NCI-H1092 treated with DMSO at 0.1 percent for 48 hours (cell line): Measurements from ENCODE around the gene SLC25A26.
A peak's percentile ranks its signal among the peaks of the same experiment; 100 is the strongest.
"Not testable (repeated sequence)": the region's sequence is repeated elsewhere in the genome, so short reads cannot be mapped to it uniquely, and the experiment has no call there.

Source experiments
- DNase-seq: peaks from one replicate; lab custom pipeline; 2025; lab: John Stamatoyannopoulos, UW

The SLC25A26 gene, protein sequence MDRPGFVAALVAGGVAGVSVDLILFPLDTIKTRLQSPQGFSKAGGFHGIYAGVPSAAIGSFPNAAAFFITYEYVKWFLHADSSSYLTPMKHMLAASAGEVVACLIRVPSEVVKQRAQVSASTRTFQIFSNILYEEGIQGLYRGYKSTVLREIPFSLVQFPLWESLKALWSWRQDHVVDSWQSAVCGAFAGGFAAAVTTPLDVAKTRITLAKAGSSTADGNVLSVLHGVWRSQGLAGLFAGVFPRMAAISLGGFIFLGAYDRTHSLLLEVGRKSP

GRCh38 chr3:66220602-66221377, at the start of gene SLC25A26:
SLC25A26 (plus strand) TSS chr3:66221001; CDS start chr3:66221095, 94 bp downstream.
- DNase-seq, result peak; percentile 85

DNA sequence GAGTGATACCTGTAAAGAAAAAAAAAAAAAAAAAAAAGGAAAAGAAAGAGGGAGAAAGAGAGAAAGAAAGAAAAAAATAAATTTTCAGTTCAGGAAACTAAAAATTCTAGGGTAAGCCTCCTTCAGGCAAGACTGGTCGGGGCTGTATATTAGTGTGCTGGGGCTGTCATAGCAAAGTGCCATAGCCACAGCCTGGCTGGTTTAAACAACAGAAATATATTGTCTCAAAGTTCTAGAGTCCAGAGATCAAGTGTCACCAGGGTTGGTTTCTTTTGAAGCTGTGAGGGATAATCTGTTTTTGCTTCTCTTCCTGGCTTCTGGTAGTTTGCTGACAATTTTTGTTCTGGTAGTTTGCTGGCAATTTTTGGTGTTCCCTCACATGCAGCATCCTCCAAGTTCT, 48.4 kb upstream of the SLC25A26 start:
- DNase-seq, result no peak

- no peak for DNase-seq
Observed at GRCh38 chr3:66177026-66177425, 43.8 kb upstream of the SLC25A26 start.

- no peak for DNase-seq
Observed at GRCh38 chr3:66178206-66178605, 42.6 kb upstream of the SLC25A26 start.

- DNase-seq, result no peak
Observed at GRCh38 chr3:66179793-66180192, 41.0 kb upstream of the SLC25A26 start.

GRCh38 chr3:66181764-66182163, 39.0 kb upstream of the SLC25A26 start:
- no peak for DNase-seq

DNA sequence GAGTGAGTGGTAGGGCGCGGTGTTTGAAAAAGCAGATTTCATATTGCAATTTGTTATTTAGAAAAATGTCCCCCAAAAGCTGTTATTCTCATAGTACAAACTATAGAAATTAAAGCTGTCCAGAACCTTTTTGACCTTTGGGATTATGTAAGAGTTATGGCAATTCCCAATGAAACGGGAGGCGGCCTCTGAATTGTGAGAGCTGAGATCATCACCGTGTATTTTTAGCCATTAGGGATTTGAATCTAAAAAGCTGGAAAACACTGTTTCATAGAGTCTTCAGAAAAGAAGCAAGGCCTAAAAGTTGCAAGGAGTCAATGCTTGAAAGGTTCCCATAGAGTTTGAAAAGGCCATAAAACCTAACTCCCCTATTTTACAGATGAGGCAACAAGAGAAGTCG, 38.6 kb upstream of the SLC25A26 start:
- no peak for DNase-seq

DNA sequence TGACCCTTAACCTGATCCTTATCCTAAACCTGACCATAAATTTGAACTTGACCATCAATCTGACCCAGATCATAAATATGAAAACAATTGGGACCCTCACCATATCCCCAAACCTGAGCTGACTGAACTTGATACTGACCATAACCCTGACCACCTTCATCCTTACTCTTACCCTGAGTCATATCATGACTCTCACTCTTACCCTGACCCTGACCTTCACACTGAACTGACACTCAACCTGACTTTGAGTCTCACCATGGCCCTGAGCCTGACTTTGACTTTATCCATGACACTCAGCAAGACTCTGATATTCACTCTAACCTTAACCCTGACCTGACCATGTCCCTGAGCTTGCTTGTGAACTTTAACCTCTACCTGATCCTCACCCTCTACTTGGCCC, 34.3 kb upstream of the SLC25A26 start:
- no peak for DNase-seq

DNA sequence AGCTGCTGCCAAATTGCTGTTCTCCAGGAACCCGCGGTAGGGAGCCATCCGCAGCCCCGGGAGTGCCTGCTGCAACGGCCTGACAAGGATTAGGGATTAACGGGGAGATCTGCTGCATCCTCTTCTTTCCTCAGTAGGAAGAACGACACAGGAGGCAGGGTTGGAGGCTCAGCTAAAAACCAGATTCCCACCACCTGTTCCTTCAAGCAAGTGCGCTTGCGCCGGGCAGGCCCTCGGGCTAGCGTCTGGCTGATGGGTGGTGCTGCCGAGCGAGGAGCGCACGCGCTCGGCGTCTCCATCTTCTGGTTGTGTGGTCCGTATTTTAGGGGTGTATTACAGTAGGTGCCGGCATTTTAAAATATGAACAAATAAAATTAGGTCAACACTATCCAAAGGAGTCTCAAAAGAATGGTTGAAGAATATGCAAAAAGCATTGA, 25.4 kb upstream of the SLC25A26 start:
- DNase-seq, result peak; percentile 45

DNA sequence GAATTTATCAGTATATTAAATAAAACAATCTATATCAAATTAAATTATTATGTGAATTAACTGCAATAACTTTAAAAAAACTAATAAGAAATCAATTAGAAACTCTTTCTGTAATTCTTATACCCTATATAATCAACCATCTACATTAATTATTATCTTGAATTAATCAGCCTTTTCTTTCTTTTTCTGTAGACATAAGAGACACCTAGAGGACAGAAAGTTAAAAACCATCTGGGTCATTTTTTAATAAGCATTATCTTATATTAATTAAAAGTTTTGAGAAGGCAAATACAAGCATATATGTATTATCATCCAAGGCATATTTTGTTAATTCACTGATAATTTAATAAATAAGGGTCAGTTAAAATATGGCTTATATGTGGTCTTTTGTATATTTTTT, 24.2 kb upstream of the SLC25A26 start:
- peak; percentile 1 for DNase-seq

DNA sequence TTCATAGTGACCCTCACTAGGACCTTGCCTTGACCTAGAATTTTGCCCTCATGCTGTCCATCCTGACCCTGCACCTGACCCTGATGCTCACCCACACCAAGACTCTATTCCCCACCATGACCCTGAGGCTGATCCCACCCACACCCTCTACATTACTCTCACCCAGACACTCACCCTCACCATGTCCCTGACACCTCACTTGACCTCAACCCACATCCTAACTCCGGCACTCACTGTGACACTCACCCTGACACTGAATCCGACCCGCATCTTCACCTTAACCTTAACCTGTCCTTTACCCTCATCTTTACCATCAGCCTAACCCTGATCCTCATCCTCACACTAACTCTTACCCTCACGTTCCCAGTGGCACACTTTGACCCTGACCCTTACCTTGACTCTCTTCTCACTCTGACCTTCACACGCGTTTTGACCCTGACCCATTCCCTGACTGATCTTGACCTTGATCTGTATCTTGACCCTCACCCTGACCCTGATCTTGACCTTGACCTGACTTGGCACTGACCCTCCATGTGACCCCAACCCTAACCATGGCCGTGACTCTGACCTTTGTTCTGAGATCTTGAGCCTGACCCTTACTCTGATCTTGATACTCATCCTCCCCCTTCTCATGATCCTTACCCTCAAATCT, 22.2 kb upstream of the SLC25A26 start:
- DNase-seq, result no peak

DNA sequence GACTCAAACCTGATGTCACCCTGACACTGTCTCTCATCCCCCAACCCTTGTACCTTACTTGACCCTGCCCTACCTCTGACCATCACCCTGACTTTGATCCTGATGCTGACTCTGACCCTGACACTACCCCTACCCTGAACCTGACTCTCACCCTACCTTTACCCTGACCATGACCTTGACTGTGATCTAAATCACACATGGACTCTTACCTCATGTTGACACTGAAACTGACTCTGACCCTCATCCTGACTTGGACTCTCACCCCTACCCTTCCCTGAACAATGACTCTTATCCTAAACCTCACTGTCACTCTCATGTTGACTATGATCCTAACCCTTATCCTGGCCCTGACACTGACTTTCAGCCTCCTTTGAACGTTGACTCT, 21.7 kb upstream of the SLC25A26 start:
- no peak for DNase-seq

DNA sequence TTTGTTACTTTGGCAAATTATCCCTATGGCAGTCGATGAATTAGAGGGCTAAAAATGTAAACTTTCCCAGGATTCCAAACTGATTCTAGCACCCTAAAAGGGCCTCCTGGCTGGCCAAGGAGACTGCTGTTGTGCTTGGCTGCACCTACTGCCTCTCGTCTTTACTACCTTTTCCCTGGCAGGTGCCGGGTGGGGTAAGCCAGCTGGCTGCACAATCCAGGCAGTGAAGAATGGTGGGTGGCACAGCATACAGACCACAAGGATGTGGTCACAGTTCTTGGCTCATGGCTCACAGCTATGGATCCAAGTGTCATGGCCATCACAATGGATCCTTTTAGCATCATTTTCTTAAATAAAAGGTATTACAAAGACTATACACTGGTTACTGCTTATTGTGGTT, 20.7 kb upstream of the SLC25A26 start:
- no peak for DNase-seq

GRCh38 chr3:66200786-66201185, 20.0 kb upstream of the SLC25A26 start:
- no peak for DNase-seq

- DNase-seq, result no peak
Observed at GRCh38 chr3:66203275-66203674, 17.5 kb upstream of the SLC25A26 start.

DNA sequence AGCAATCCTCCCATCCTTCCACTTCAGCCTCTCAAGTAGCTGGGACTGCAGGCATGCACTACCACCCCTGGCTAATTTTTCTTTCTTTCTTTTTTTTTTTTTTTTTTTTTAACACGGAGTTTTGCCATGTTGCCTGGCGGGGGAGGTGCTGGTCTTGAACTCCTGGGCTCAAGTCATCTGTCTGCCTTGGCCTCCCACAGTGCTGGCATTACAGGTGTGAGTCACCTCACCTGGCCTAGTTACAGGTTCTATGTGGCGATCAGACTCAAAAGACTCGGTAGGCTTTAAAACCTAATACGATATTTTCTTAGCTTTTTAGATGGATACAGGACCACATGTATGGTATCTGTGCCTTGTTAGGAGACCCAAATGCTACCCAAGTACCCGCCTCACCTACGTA, 14.0 kb upstream of the SLC25A26 start:
- DNase-seq, result no peak

DNA sequence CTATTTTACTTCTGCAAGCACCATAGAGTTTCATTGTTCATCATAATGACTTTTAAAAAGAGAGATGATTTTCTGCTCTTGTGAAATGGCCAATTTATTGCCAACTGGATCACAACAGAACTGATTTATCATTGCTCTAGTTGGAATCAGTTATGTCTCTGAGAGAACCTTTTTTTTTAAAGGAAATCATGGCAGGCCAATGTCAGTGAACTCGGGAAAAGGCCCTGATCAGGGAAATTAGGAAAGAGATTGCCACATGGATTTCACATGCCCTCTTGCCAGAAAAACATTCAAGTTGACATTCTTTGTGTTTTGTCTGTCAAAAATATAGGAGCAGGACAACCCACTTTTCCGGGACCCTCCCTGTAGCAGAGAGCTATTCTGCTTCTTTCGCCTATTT, 12.6 kb upstream of the SLC25A26 start:
- no peak for DNase-seq

DNA sequence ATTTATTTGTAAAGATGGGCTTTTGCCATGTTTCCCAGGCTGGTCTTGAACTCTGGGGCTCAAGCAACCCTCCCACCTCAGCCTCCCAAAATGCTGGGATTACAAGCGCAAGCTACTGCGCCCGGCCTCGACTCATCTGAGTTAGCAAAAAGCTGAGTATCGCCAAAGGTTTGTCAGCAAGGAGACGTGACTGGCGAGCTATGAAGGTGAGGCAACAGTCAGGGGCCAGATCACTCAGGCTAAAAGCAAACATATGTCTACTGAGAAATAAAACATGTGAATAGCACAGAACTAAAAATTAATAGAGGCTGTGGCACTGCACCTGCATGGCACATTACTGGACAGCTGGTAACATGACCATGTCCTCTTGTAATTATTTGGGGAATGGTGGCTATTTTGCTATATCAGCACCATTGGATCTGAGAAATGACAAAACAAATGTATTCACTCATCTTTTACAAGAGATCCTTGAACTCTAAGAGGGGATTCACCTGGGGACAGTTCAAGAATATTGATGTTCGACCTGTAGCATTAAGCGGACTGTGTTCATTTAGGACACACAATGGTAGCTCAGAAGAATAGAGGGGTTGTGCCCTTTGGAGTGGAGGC, 10.0 kb upstream of the SLC25A26 start:
- DNase-seq, result no peak

GRCh38 chr3:66211779-66212178, 9.0 kb upstream of the SLC25A26 start:
- no peak for DNase-seq

GRCh38 chr3:66215106-66215505, 5.7 kb upstream of the SLC25A26 start:
- DNase-seq, result no peak

DNA sequence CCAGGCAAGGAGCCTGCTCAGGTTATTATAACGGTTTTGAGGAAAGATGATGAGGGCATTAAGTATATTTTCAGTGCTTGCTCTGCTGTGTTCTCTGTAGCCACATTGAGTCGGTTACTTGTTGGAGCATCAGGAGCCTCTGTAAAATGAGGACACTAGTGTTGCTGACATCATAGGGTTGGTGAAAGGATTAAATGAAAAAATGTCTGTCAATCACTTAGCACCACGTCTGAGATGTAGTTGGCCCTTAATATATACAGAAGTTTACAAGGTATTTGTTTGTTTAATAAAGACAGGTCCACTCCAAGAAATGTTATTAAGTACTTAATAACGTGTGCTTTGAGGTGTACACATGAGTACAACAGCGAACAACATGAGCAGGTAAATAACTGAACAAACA, 735 bp upstream of the SLC25A26 start:
- no peak for DNase-seq

DNA sequence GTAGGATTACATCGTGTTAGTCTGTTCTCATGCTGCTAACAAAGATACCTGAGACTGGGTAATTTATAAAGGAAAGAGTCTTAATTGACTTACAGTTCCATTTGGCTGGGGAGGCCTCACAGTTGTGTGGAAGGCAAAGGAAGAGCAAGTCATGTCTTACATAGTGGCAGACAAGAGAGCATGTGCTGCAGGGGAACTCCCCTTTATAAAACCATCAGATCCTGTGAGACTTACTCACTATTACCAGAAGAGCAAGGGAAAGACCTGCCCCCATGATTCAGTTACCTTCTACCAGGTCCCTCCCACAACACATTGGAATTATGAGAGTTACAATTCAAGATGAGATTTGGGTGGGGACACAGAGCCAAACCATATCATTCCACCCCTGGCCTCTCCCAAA, 3.4 kb downstream of the SLC25A26 start:
- no peak for DNase-seq

- DNase-seq, result not testable (repeated sequence)
Observed at GRCh38 chr3:66226093-66226492, 5.3 kb downstream of the SLC25A26 start.
